Epithelial cell of proximal tubule (primary cell): ENCODE measurements around the gene SORL1. TPM values are rescaled to one million over a fixed set of nuclear protein-coding genes. Genes with fewer than 3 reads are reported as not detected.
"Not testable (repeated sequence)": the region's sequence is repeated elsewhere in the genome, so short reads cannot be mapped to it uniquely, and the experiment has no call there.

Source experiments
- DNase-seq: peaks from one replicate; pipeline ENCODE4 v3.0.0-alpha.2; 2011; ENCODE audit warnings: low read depth
- H3K4me3 ChIP-seq: 2 replicates; pipeline ENCODE4 v1.5.1; 2011; ENCODE audit warnings: low read depth, mild to moderate bottlenecking, low read length
- CTCF ChIP-seq: conservative IDR thresholded peaks from 2 replicates; pipeline ENCODE4 v1.5.1; 2012; ENCODE audit warnings: low read depth, mild to moderate bottlenecking, low read length
- total RNA-seq: library from RNA; depleted of rRNA; stranded (reverse); fragments of >200 nt; gene quantifications from 2 replicates; pipeline ENCODE4 v1.2.3, GENCODE V29; 2015

Gene SORL1
- total RNA-seq, 1 donor from 2014 or later, result 7.8 TPM

GRCh38 chr11:121473064-121473777, 21.1 kb downstream of the SORL1 start:
- TF ChIP-seq CTCF, result no peak
- no peak overlapping the region for H3K4me3 ChIP-seq
- no peak for DNase-seq

DNA sequence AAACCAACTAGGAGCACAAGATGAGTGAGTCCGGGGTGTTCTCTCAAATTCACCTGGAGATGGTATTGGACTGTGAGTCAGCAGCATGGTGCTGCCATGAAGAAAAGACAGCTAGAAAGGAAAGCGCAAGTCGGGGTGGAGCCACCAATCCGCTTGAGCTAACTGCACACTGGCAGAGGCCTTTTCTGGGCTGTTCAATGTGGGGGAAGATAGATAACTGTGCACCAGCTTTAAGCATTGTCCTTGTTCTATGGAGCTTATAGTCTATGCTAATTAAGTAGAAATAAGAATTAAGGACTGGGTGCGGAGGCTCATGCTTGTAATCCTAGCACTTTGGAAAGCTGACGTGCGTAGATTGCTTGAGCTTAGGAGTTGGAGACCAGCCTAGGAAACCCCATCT, 22.6 kb downstream of the SORL1 start:
- TF ChIP-seq CTCF, result no peak
- no peak for DNase-seq
- H3K4me3 ChIP-seq, result no peak overlapping the region

DNA sequence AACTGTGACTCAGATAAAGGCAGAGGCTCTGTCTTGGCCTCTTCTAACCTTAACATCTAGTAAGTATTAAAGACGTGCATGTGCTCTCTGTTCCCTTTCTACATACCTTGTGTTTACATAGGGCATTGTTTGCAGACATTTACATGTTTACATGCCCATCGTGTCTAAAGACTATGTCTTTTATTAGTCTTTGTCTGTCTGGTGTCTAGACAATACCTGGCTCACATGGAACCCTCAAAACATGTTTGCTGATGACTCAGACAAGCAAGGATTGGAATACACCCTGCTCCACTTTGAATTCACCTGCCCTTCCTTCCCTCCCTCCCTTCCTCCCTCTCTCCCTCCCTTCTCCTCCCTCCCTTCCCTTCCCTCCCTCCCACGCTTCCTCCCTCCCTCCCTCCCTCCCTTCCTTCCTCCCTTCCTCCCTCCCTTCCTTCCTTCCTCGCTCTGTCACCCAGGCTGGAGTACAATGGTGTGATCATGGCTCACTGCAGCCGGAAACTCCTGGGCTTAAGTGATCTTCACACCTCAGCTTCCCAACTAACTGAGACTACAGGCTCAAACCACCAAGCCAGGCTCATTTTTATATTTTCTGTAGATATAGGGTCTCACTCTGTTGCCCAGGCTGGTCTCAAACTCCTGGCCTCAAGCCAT, 24.4 kb downstream of the SORL1 start:
- DNase-seq, result no peak
- H3K4me3 ChIP-seq, result no peak overlapping the region
- no peak for TF ChIP-seq CTCF

GRCh38 chr11:121478226-121478894, 26.2 kb downstream of the SORL1 start:
- DNase-seq, result no peak
- no peak overlapping the region for H3K4me3 ChIP-seq
- no peak for TF ChIP-seq CTCF

GRCh38 chr11:121478895-121479697, 27.0 kb downstream of the SORL1 start:
- no peak overlapping the region for H3K4me3 ChIP-seq
- TF ChIP-seq CTCF, result no peak
- no peak for DNase-seq

- TF ChIP-seq CTCF, result no peak
- no peak for DNase-seq
- H3K4me3 ChIP-seq, result no peak overlapping the region
Observed at GRCh38 chr11:121479698-121480238, 27.7 kb downstream of the SORL1 start.

- DNase-seq, H3K4me3 ChIP-seq: not testable (repeated sequence)
Observed at GRCh38 chr11:121481484-121482230, 29.5 kb downstream of the SORL1 start.
